Measurements from ENCODE around the gene SORL1-AS1.

Gene SORL1-AS1

GRCh38 chr11:121414141-121414913 is 38.4 kb downstream of the SORL1-AS1 start:
- Histone ChIP-seq H2AFZ (replicated peaks; ENCODE audit: low read length, poor library complexity) (no peak overlapping the region), H2BK5ac (ENCODE audit: low read depth, low read length, poor library complexity, severe bottlenecking) (no peak overlapping the region), H3K4ac (ENCODE audit: low read depth, low read length) (no peak overlapping the region), H4K8ac (ENCODE audit: low read depth in 2 of 2, low read length in 2 of 2) (no peak overlapping the region), H2BK15ac (ENCODE audit: low read depth, low read length) (no peak overlapping the region), H3K14ac (replicated peaks; ENCODE audit: low read depth, low read length) (no peak overlapping the region), H4K91ac (ENCODE audit: insufficient read depth, low read depth, low read length) (no peak overlapping the region), H3K27me3 (ENCODE audit: control insufficient read depth, insufficient read depth, low read length) (peaks cover 4% of the 10 kb centered on the region; the same call in 1 of the 2 replicates), H4K20me1 (ENCODE audit: insufficient read depth, low read length) (no peaks in the 10 kb centered on the region), H2AK9ac (replicated peaks; ENCODE audit: low read depth, low read length, poor library complexity) (no peak overlapping the region), H3K4me3 (ENCODE audit: insufficient read depth, low read depth, low read length) (no peak overlapping the region), H3K23ac (ENCODE audit: low read depth, low read length) (no peak overlapping the region), H3K79me1 (ENCODE audit: low read depth in 1 of 2, low read length in 2 of 2) (no peaks in the 10 kb centered on the region), H3K9me3 (ENCODE audit: control insufficient read depth, insufficient read depth, low read length) (no peaks in the 10 kb centered on the region), H3K36me3 (ENCODE audit: control insufficient read depth, insufficient read depth, low read length) (no peaks in the 10 kb centered on the region), H3K27ac (ENCODE audit: insufficient read depth, low read length) (no peak overlapping the region), H3K56ac (ENCODE audit: extremely low read depth, insufficient read depth, low read length) (no peak overlapping the region), H3K4me1 (ENCODE audit: control insufficient read depth, insufficient read depth, low read length) (no peaks in the 10 kb centered on the region; the same call in 1 of the 2 replicates), H3K18ac (ENCODE audit: low read depth, low read length) (no peak overlapping the region), H3K9me1 (ENCODE audit: insufficient read depth, low read length) (no peaks in the 10 kb centered on the region), H2BK20ac (ENCODE audit: low read depth, low read length) (no peak overlapping the region), H3K9ac (ENCODE audit: low read depth, low read length) (no peak overlapping the region), H2AK5ac (ENCODE audit: low read depth, low read length) (no peak overlapping the region), H2BK120ac (ENCODE audit: low read depth, low read length) (no peak overlapping the region), H4K5ac (ENCODE audit: low read depth, low read length) (no peak overlapping the region), H3K4me2 (ENCODE audit: low read depth, low read length) (no peak overlapping the region)
- POLR2A ChIA-PET (ENCODE audit: unreplicated experiment) = no interaction called here
- TF ChIP-seq, protein P1, sequence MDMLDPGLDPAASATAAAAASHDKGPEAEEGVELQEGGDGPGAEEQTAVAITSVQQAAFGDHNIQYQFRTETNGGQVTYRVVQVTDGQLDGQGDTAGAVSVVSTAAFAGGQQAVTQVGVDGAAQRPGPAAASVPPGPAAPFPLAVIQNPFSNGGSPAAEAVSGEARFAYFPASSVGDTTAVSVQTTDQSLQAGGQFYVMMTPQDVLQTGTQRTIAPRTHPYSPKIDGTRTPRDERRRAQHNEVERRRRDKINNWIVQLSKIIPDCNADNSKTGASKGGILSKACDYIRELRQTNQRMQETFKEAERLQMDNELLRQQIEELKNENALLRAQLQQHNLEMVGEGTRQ (IDR thresholded peaks at IDR 0.05; ENCODE audit: low read depth, low read length) = no peak
- TF ChIP-seq NFE2L2 (IDR thresholded peaks at IDR 0.05; ENCODE audit: low read depth, low read length) (no peak), CEBPB (IDR thresholded peaks at IDR 0.05; ENCODE audit: low read depth, low read length) (no peak), MAFK (IDR thresholded peaks at IDR 0.05; ENCODE audit: low read depth, low read length) (no peak), BHLHE40 (IDR thresholded peaks at IDR 0.05; ENCODE audit: low read depth, low read length) (no peak), RAD21 (IDR thresholded peaks at IDR 0.05; ENCODE audit: low read length) (no peak), RFX5 (IDR thresholded peaks at IDR 0.05; ENCODE audit: low read depth, low read length) (no peak), POLR2A (IDR thresholded peaks at IDR 0.05; ENCODE audit: low read depth, low read length) (no peak), MAZ (IDR thresholded peaks at IDR 0.05; ENCODE audit: borderline replicate concordance, low read depth, low read length) (no peak), RCOR1 (IDR thresholded peaks at IDR 0.05; ENCODE audit: insufficient replicate concordance, low read length) (no peak)
- TF ChIP-seq, protein P2, sequence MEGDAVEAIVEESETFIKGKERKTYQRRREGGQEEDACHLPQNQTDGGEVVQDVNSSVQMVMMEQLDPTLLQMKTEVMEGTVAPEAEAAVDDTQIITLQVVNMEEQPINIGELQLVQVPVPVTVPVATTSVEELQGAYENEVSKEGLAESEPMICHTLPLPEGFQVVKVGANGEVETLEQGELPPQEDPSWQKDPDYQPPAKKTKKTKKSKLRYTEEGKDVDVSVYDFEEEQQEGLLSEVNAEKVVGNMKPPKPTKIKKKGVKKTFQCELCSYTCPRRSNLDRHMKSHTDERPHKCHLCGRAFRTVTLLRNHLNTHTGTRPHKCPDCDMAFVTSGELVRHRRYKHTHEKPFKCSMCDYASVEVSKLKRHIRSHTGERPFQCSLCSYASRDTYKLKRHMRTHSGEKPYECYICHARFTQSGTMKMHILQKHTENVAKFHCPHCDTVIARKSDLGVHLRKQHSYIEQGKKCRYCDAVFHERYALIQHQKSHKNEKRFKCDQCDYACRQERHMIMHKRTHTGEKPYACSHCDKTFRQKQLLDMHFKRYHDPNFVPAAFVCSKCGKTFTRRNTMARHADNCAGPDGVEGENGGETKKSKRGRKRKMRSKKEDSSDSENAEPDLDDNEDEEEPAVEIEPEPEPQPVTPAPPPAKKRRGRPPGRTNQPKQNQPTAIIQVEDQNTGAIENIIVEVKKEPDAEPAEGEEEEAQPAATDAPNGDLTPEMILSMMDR (conservative IDR thresholded peaks at IDR 0.05; ENCODE audit: low read depth, low read length) = no peak
- DNase-seq (no peak), ATAC-seq (ENCODE audit: low read depth) (no peak)
- CTCF ChIA-PET = no interaction called here
- intact Hi-C loops (cut with micrococcal nuclease) = no loop called here
- BruUV-seq (replicated peaks) = no TSS peak
- in situ Hi-C loops (cut with MboI; ENCODE audit: low sequenced_read_pairs) = no loop called here
- 100% methylated on average over 2 of the region's 2 CpGs; no CpG with 5 or more reads in 1 of the 2 experiments for WGBS, 2 experiments (ENCODE audit: extremely low coverage in 2 of 2, insufficient read length in 1 of 2)
- dilution Hi-C loops (cut with HindIII; ENCODE audit: low sequenced_read_pairs, unreplicated experiment) = no loop called here

Data from IMR-90 (cell line).